ENCODE measurements around the gene REEP6.

Gene REEP6

DNA sequence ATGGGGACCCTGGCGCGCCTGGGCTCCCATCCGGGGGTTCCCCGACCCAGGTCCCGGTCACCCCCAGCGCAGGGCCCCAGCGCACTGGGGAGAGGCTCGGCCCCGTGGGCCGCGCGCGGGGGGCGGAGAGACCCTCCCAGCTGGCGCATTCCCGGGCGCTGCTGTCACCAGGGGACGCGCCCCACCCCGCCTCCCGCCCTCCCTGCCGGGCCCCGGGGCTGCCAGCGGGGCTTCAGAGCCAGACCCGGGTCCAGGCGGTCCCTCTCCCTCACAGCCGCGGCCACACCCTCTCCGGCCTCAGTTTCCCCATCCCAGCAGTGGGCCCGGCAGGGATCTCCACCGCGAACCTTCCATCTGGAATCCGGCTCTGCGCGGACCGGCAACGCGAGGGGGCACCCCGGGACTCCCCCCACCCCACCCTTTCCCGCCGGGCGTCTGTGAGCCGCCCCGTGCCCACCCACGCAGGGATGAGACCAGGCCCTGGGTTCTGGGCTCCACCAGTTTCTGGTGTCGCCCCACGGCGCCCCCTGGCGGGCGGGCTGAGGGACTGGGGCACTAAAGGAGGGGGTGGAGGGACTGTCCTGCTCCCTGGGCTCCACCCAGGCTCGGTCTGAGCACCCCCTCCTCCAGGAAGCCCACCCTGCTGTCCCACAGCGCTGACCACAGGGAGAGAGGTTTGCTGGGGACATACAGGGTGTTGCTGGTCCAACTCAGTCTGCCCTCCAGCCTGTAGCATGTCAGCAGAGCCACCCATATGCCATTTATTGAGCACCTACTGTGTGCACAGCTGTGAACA is 22.7 kb downstream of the REEP6 start:
- no peak overlapping the region for H3K27ac ChIP-seq (ENCODE audit: low read length, poor library complexity, severe bottlenecking)
- peak overlapping the region; percentile 24 for H2BK5ac ChIP-seq (ENCODE audit: low read depth, low read length, poor library complexity, severe bottlenecking)
- no peak overlapping the region for H2AFZ ChIP-seq (ENCODE audit: low read depth, low read length)
- H3K4me2 ChIP-seq (ENCODE audit: low read length, poor library complexity, severe bottlenecking), result peak overlapping the region; percentile 84
- H3K4me3 ChIP-seq (ENCODE audit: insufficient read depth in 1 of 2, low read depth in 1 of 2, low read length in 2 of 2), result peak overlapping the region; percentile 44 to 66
- peaks cover 9 to 51% of the 10 kb centered on the region in 2 experiments for H3K27me3 ChIP-seq (ENCODE audit: control insufficient read depth in 1 of 2, insufficient read depth in 1 of 2, low read length in 2 of 2)
- H3K9me3 ChIP-seq (ENCODE audit: control insufficient read depth, low read length), result peaks cover 2% of the 10 kb centered on the region
- peak overlapping the region; percentile 61 to 66 for H3K18ac ChIP-seq (ENCODE audit: low read depth in 1 of 2, low read length in 2 of 2)
- peaks cover 0 to 9% of the 10 kb centered on the region in 2 experiments for H3K36me3 ChIP-seq (ENCODE audit: control insufficient read depth in 1 of 2, insufficient read depth in 2 of 2, low read depth in 1 of 2, low read length in 2 of 2)
- H3K23ac ChIP-seq (ENCODE audit: low read length in 2 of 2), result no peak overlapping the region
- H3K4me1 ChIP-seq (ENCODE audit: control insufficient read depth, insufficient read depth, low read depth, low read length), result peaks cover 22% of the 10 kb centered on the region
- peak; percentile 60 for DNase-seq
- H2AK5ac ChIP-seq (ENCODE audit: low read length, severe bottlenecking), result no peak overlapping the region
- H4K8ac ChIP-seq (ENCODE audit: low read length), result peak overlapping the region; percentile 81
- peak overlapping the region; percentile 55 for H2BK120ac ChIP-seq (ENCODE audit: low read depth, low read length)
- peak overlapping the region; percentile 70 for H3K9ac ChIP-seq (ENCODE audit: low read length)
- H3K79me1 ChIP-seq (replicated peaks; ENCODE audit: low read length, poor library complexity, severe bottlenecking), result peaks cover 8% of the 10 kb centered on the region
- WGBS, result 13% methylated on average over 42 of the region's 52 CpGs
- peak overlapping the region in 1 of 2 experiments; percentile 70 for H3K4ac ChIP-seq (ENCODE audit: low read depth in 1 of 2, low read length in 2 of 2)
- H3K14ac ChIP-seq (ENCODE audit: low read length in 2 of 2), result no peak overlapping the region
- H2BK15ac ChIP-seq (ENCODE audit: low read depth, poor library complexity, severe bottlenecking), result peak overlapping the region; percentile 4
- peak overlapping the region in 1 of 2 experiments; percentile 38 for H2BK12ac ChIP-seq (ENCODE audit: low read length in 2 of 2)
- H4K91ac ChIP-seq (ENCODE audit: low read length), result peak overlapping the region; percentile 67

DNA sequence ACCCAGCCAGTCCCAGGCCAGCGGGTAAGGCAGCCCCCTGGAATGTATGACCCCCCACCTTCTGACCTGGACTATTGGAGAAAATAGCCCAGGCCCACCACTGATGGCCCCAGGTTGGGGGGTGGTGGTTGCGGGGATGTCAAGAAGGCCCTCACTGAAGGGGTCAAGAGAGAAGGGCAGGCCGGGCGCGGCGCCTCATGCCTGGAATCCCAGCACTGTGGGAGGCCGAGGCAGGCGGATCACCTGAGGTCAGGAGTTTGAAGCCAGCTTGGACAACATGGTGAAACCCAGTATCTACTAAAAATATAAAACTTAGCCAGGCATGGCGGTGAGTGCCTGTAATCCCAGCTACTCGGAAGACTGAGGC is 23.3 kb downstream of the REEP6 start:
- peaks cover 8% of the 10 kb centered on the region for H3K79me1 ChIP-seq (replicated peaks; ENCODE audit: low read length, poor library complexity, severe bottlenecking)
- no peak overlapping the region for H3K23ac ChIP-seq (ENCODE audit: low read length in 2 of 2)
- no peak overlapping the region for H4K91ac ChIP-seq (ENCODE audit: low read length)
- WGBS, result 74% methylated on average over 10 of the region's 10 CpGs
- no peak overlapping the region for H3K18ac ChIP-seq (ENCODE audit: low read depth in 1 of 2, low read length in 2 of 2)
- no peak for DNase-seq
- H2BK15ac ChIP-seq (ENCODE audit: low read depth, poor library complexity, severe bottlenecking), result no peak overlapping the region
- no peak overlapping the region for H3K4me2 ChIP-seq (ENCODE audit: low read length, poor library complexity, severe bottlenecking)
- H3K4me1 ChIP-seq (ENCODE audit: control insufficient read depth, insufficient read depth, low read depth, low read length), result peaks cover 22% of the 10 kb centered on the region
- peaks cover 0 to 9% of the 10 kb centered on the region in 2 experiments for H3K36me3 ChIP-seq (ENCODE audit: control insufficient read depth in 1 of 2, insufficient read depth in 2 of 2, low read depth in 1 of 2, low read length in 2 of 2)
- no peak overlapping the region for H2BK5ac ChIP-seq (ENCODE audit: low read depth, low read length, poor library complexity, severe bottlenecking)
- H3K14ac ChIP-seq (ENCODE audit: low read length in 2 of 2), result no peak overlapping the region
- H2BK12ac ChIP-seq (ENCODE audit: low read length in 2 of 2), result no peak overlapping the region
- no peak overlapping the region for H3K27ac ChIP-seq (ENCODE audit: low read length, poor library complexity, severe bottlenecking)
- no peak overlapping the region for H2BK120ac ChIP-seq (ENCODE audit: low read depth, low read length)
- no peak overlapping the region for H4K8ac ChIP-seq (ENCODE audit: low read length)
- H3K27me3 ChIP-seq (ENCODE audit: control insufficient read depth in 1 of 2, insufficient read depth in 1 of 2, low read length in 2 of 2), result peaks cover 11 to 55% of the 10 kb centered on the region in 2 experiments
- no peak overlapping the region for H3K4ac ChIP-seq (ENCODE audit: low read depth in 1 of 2, low read length in 2 of 2)
- no peak overlapping the region for H2AFZ ChIP-seq (ENCODE audit: low read depth, low read length)
- H3K9me3 ChIP-seq (ENCODE audit: control insufficient read depth, low read length), result peaks cover 2% of the 10 kb centered on the region
- H3K9ac ChIP-seq (ENCODE audit: low read length), result no peak overlapping the region
- no peak overlapping the region for H3K4me3 ChIP-seq (ENCODE audit: insufficient read depth in 1 of 2, low read depth in 1 of 2, low read length in 2 of 2)
- no peak overlapping the region for H2AK5ac ChIP-seq (ENCODE audit: low read length, severe bottlenecking)

DNA sequence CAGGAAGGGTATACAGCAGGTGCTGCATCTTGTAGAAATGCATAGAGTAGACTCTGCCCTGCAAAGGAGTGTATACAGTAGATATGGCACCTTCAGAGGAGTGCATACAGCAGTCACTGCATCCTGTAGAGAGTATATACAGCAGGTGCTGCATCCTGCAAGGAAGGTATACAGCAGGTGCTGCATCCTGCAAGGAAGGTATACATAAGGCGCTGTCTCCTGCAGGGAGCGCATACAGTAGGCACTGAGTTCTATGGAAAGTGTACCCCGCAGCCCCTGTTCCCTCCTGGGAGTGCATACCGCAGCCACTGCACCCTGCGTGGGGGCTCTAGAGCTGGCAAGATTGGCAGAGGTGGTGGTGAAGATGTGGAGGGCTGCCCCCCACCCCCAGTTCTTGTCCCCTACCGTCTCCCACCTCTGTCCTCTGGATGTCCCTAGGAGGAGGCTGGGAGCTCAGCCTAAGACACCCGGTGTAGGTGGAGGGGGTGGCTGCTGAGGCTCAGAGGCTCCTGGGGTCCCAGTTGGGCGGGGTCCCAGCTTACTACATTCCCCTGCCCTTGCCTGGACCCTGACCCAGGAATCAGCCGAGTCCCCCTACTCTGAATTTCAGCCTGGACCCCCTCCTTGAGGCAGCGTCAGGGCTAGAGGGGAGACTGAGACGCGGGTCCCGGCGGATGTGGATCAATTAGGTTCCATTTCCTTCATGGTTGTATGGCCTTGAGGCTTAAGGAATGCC is 24.2 kb downstream of the REEP6 start:
- DNase-seq, result no peak
- no peak overlapping the region for H4K8ac ChIP-seq (ENCODE audit: low read length)
- H2AK5ac ChIP-seq (ENCODE audit: low read length, severe bottlenecking), result no peak overlapping the region
- peaks cover 2% of the 10 kb centered on the region for H3K9me3 ChIP-seq (ENCODE audit: control insufficient read depth, low read length)
- H4K91ac ChIP-seq (ENCODE audit: low read length), result no peak overlapping the region
- no peak overlapping the region for H3K4me3 ChIP-seq (ENCODE audit: insufficient read depth in 1 of 2, low read depth in 1 of 2, low read length in 2 of 2)
- peaks cover 0 to 6% of the 10 kb centered on the region in 2 experiments for H3K36me3 ChIP-seq (ENCODE audit: control insufficient read depth in 1 of 2, insufficient read depth in 2 of 2, low read depth in 1 of 2, low read length in 2 of 2)
- H3K18ac ChIP-seq (ENCODE audit: low read depth in 1 of 2, low read length in 2 of 2), result no peak overlapping the region
- no peak overlapping the region for H3K14ac ChIP-seq (ENCODE audit: low read length in 2 of 2)
- H2AFZ ChIP-seq (ENCODE audit: low read depth, low read length), result no peak overlapping the region
- H3K23ac ChIP-seq (ENCODE audit: low read length in 2 of 2), result no peak overlapping the region
- no peak overlapping the region for H3K27ac ChIP-seq (ENCODE audit: low read length, poor library complexity, severe bottlenecking)
- H2BK120ac ChIP-seq (ENCODE audit: low read depth, low read length), result no peak overlapping the region
- no peak overlapping the region for H3K4me2 ChIP-seq (ENCODE audit: low read length, poor library complexity, severe bottlenecking)
- no peak overlapping the region for H3K4ac ChIP-seq (ENCODE audit: low read depth in 1 of 2, low read length in 2 of 2)
- H2BK12ac ChIP-seq (ENCODE audit: low read length in 2 of 2), result no peak overlapping the region
- H3K9ac ChIP-seq (ENCODE audit: low read length), result no peak overlapping the region
- H2BK15ac ChIP-seq (ENCODE audit: low read depth, poor library complexity, severe bottlenecking), result no peak overlapping the region
- WGBS, result 85% methylated on average over 13 of the region's 14 CpGs
- H3K4me1 ChIP-seq (ENCODE audit: control insufficient read depth, insufficient read depth, low read depth, low read length), result peaks cover 22% of the 10 kb centered on the region
- H2BK5ac ChIP-seq (ENCODE audit: low read depth, low read length, poor library complexity, severe bottlenecking), result no peak overlapping the region
- H3K27me3 ChIP-seq (ENCODE audit: control insufficient read depth in 1 of 2, insufficient read depth in 1 of 2, low read length in 2 of 2), result peaks cover 11 to 58% of the 10 kb centered on the region in 2 experiments
- peaks cover 8% of the 10 kb centered on the region for H3K79me1 ChIP-seq (replicated peaks; ENCODE audit: low read length, poor library complexity, severe bottlenecking)

DNA sequence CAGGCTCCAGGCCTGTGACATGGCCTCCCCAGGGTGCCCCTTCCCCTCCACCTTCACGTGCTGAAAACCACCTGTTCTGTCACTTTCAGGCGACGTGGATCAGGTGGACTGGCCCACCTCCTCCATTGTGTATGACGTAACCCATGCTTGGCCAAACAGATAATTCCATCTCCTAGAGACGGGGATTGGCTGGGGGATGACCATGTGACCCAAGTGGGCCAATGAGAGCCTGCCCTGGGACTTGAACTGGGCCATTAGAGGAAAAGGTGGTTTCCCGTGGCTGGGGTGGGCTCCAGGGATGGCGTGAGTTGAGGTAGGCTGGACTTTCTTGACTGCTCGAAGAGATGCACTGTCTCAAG is 25.4 kb downstream of the REEP6 start:
- Histone ChIP-seq H3K9ac (ENCODE audit: low read length) (no peak overlapping the region), H2BK12ac (ENCODE audit: low read length in 2 of 2) (no peak overlapping the region), H3K23ac (ENCODE audit: low read length in 2 of 2) (no peak overlapping the region), H3K79me1 (replicated peaks; ENCODE audit: low read length, poor library complexity, severe bottlenecking) (peaks cover 8% of the 10 kb centered on the region), H4K8ac (ENCODE audit: low read length) (no peak overlapping the region), H3K4me1 (ENCODE audit: control insufficient read depth, insufficient read depth, low read depth, low read length) (peaks cover 22% of the 10 kb centered on the region), H3K4ac (ENCODE audit: low read depth in 1 of 2, low read length in 2 of 2) (no peak overlapping the region), H2BK5ac (ENCODE audit: low read depth, low read length, poor library complexity, severe bottlenecking) (no peak overlapping the region), H3K4me3 (ENCODE audit: insufficient read depth in 1 of 2, low read depth in 1 of 2, low read length in 2 of 2) (no peak overlapping the region), H3K4me2 (ENCODE audit: low read length, poor library complexity, severe bottlenecking) (no peak overlapping the region), H2AK5ac (ENCODE audit: low read length, severe bottlenecking) (no peak overlapping the region), H3K27ac (ENCODE audit: low read length, poor library complexity, severe bottlenecking) (no peak overlapping the region), H3K27me3 (ENCODE audit: control insufficient read depth in 1 of 2, insufficient read depth in 1 of 2, low read length in 2 of 2) (peaks cover 12 to 65% of the 10 kb centered on the region in 2 experiments), H3K18ac (ENCODE audit: low read depth in 1 of 2, low read length in 2 of 2) (no peak overlapping the region), H3K36me3 (ENCODE audit: control insufficient read depth in 1 of 2, insufficient read depth in 2 of 2, low read depth in 1 of 2, low read length in 2 of 2) (no peaks in the 10 kb centered on the region), H4K91ac (ENCODE audit: low read length) (no peak overlapping the region), H3K9me3 (ENCODE audit: control insufficient read depth, low read length) (peaks cover 2% of the 10 kb centered on the region), H2BK15ac (ENCODE audit: low read depth, poor library complexity, severe bottlenecking) (no peak overlapping the region), H2AFZ (ENCODE audit: low read depth, low read length) (no peak overlapping the region), H3K14ac (ENCODE audit: low read length in 2 of 2) (no peak overlapping the region), H2BK120ac (ENCODE audit: low read depth, low read length) (no peak overlapping the region)
- WGBS, result 79% methylated on average over 8 of the region's 8 CpGs
- no peak for DNase-seq
